Thyroid gland (tissue), 4 donors: Measurements from ENCODE around the gene PHKG1. TPM values are rescaled to one million over a fixed set of nuclear protein-coding genes. Genes with fewer than 3 reads are reported as not detected.
A peak's percentile ranks its signal among the peaks of the same experiment; 100 is the strongest.
"Not testable (repeated sequence)": the region's sequence is repeated elsewhere in the genome, so short reads cannot be mapped to it uniquely, and the experiment has no call there.

Source experiments
- DNase-seq, 2 donors: peaks; one replicate each; pipeline ENCODE4 v3.0.0-alpha.2; 2019
- H3K27ac ChIP-seq, 3 donors: fragments of 200-600 bp; sonication (generic); 1 replicate in 2 of 3; 2 replicates in 1 of 3; pipeline ENCODE4 v1.5.1; 2016 to 2019; ENCODE audit warnings: mild to moderate bottlenecking in 1 of 3, moderate library complexity in 1 of 3
- H3K27me3 ChIP-seq: fragments of 200-600 bp; sonication (generic); one replicate; pipeline ENCODE4 v1.5.1; 2019
- H3K36me3 ChIP-seq, 2 donors: fragments of 200-600 bp; sonication (generic); one replicate each; pipeline ENCODE4 v1.5.1; 2016 to 2019
- H3K4me1 ChIP-seq, 2 donors: fragments of 200-600 bp; sonication (generic); one replicate each; pipeline ENCODE4 v1.5.1; 2017 to 2019
- H3K4me3 ChIP-seq, 3 donors: fragments of 200-600 bp; sonication (generic); replicated peaks in 1 of 3; 1 replicate in 2 of 3; 2 replicates in 1 of 3; pipeline ENCODE4 v1.5.1; 2016; ENCODE audit warnings: mild to moderate bottlenecking in 1 of 3
- H3K9me3 ChIP-seq: fragments of 200-600 bp; sonication (generic); one replicate; pipeline ENCODE4 v1.5.1; 2017
- CTCF ChIP-seq, 6 experiments: fragments of 200-600 bp in 3 of 6; fragments of 450-650 bp in 3 of 6; sonication (generic) in 3 of 6; IDR thresholded peaks; one replicate each; pipeline ENCODE4 v1.5.1; 2016 to 2019; ENCODE audit warnings: antibody characterized with exemption in 6 of 6, mild to moderate bottlenecking in 2 of 6, inconsistent platforms in 1 of 6, moderate library complexity in 1 of 6
- POLR2A ChIP-seq, 2 donors: fragments of 450-650 bp; IDR thresholded peaks; one replicate each; pipeline ENCODE4 v1.6.1; 2017; ENCODE audit warnings: antibody characterized with exemption in 2 of 2, mild to moderate bottlenecking in 2 of 2, moderate library complexity in 1 of 2
- WGBS, 2 donors: methylation state at CpG; one replicate each; pipeline ENCODE4 v1.1.5; 2017; 5-methylcytosine and 5-hydroxymethylcytosine counted together
- intact Hi-C: fragments of 100-400 bp; cut with DNase I; formaldehyde crosslinking; loops from one replicate; pipeline ENCODE4 v1.15.1; 2023
- total RNA-seq, 4 donors: library from RNA; depleted of rRNA; stranded (reverse); fragments of >200 nt; gene quantifications; one replicate each; pipeline ENCODE4 v1.2.3, GENCODE V29; 2016

The PHKG1 gene
- total RNA-seq, 4 donors from 2014 or later = 0.78 to 3.5 (median 1.8) TPM

GRCh38 chr7:56083150-56083785, 9.5 kb downstream of the PHKG1 start:
- 27 to 31% methylated on average over 9 to 13 of the region's 13 CpGs for WGBS, 2 donors
- H3K4me3 ChIP-seq = no peak overlapping the region
- H3K27me3 ChIP-seq = no peaks in the 10 kb centered on the region
- H3K4me1 ChIP-seq = peaks cover 17 to 20% of the 10 kb centered on the region in 2 donors
- no peak overlapping the region for H3K27ac ChIP-seq
- TF ChIP-seq POLR2A (IDR thresholded peaks at IDR 0.05) (no peak), CTCF (IDR thresholded peaks at IDR 0.05) (no peak)
- H3K9me3 ChIP-seq = no peaks in the 10 kb centered on the region
- peaks cover 0 to 4% of the 10 kb centered on the region in 2 donors for H3K36me3 ChIP-seq
- DNase-seq = peak; percentile 89 to 93
- intact Hi-C loops = no loop called here

- no peaks in the 10 kb centered on the region for H3K27me3 ChIP-seq
- H3K36me3 ChIP-seq = peaks cover 0 to 4% of the 10 kb centered on the region in 2 donors
- H3K4me1 ChIP-seq = peaks cover 17 to 20% of the 10 kb centered on the region in 2 donors
- H3K4me3 ChIP-seq = no peak overlapping the region
- intact Hi-C loops = no loop called here
- H3K9me3 ChIP-seq = no peaks in the 10 kb centered on the region
- H3K27ac ChIP-seq = no peak overlapping the region
- no peak for TF ChIP-seq POLR2A (IDR thresholded peaks at IDR 0.05)
- TF ChIP-seq CTCF (IDR thresholded peaks at IDR 0.05) = no peak
- no peak for DNase-seq
- WGBS, 2 donors = 95 to 96% methylated on average over 23 to 29 of the region's 29 CpGs
Measured at GRCh38 chr7:56081626-56082340, 11.0 kb downstream of the PHKG1 start.

GRCh38 chr7:56080726-56081435, 11.9 kb downstream of the PHKG1 start:
- 94 to 96% methylated on average over 6 to 20 of the region's 28 CpGs for WGBS, 2 donors
- H3K4me3 ChIP-seq, H3K36me3 ChIP-seq, intact Hi-C loops, H3K27ac ChIP-seq, H3K27me3 ChIP-seq, DNase-seq, H3K9me3 ChIP-seq: not testable (repeated sequence)
- peaks cover 17 to 20% of the 10 kb centered on the region in 2 donors for H3K4me1 ChIP-seq

GRCh38 chr7:56079450-56080185, 13.1 kb downstream of the PHKG1 start:
- TF ChIP-seq POLR2A (IDR thresholded peaks at IDR 0.05) (no peak), CTCF (IDR thresholded peaks at IDR 0.05) (peak in 3 of 6 experiments; percentile 33 to 61 (median 37))
- intact Hi-C loops = loop anchor here (10.0 kb wide), 1 partner anchor 195 kb away; the partner anchor contains the start of gene ZNF713
- Histone ChIP-seq H3K27me3 (no peaks in the 10 kb centered on the region), H3K9me3 (no peaks in the 10 kb centered on the region), H3K36me3 (no peaks in the 10 kb centered on the region), H3K27ac (peak overlapping the region in 2 of 3 donors; percentile 52 to 73), H3K4me1 (peaks cover 18 to 20% of the 10 kb centered on the region in 2 donors), H3K4me3 (no peak overlapping the region)
- peak; percentile 50 to 71 for DNase-seq
- WGBS, 2 donors = 60 to 61% methylated on average over 12 of the region's 12 CpGs

- Histone ChIP-seq H3K36me3 (no peaks in the 10 kb centered on the region), H3K4me1 (peaks cover 16% of the 10 kb centered on the region in 2 donors), H3K27ac (no peak overlapping the region), H3K9me3 (no peaks in the 10 kb centered on the region), H3K27me3 (no peaks in the 10 kb centered on the region), H3K4me3 (no peak overlapping the region)
- no peak for TF ChIP-seq POLR2A (IDR thresholded peaks at IDR 0.05)
- no peak for TF ChIP-seq CTCF (IDR thresholded peaks at IDR 0.05)
- WGBS, 2 donors = 92 to 94% methylated on average over 8 to 16 of the region's 16 CpGs
- intact Hi-C loops = loop anchor here (10.0 kb wide), 1 partner anchor 193 kb away; the partner anchor contains the start of gene ZNF713
- DNase-seq = no peak
Measured at GRCh38 chr7:56078196-56078595, 14.6 kb downstream of the PHKG1 start.
